H1 (cell line): ENCODE measurements around the gene BAIAP2. TPM values are rescaled to one million over a fixed set of nuclear protein-coding genes. Genes with fewer than 3 reads are reported as not detected.

Experiments used
- CTCF ChIA-PET: fragments of 300-600 bp; sonication (Branson Sonifier 250); formaldehyde crosslinking; loops from one replicate; lab custom pipeline; 2021; ENCODE audit not compliant: partially characterized antibody; lab: Charles Lee
- POLR2A ChIA-PET: fragments of 300-600 bp; sonication (Branson Sonifier 250); formaldehyde crosslinking; loops from one replicate; lab custom pipeline; 2021; ENCODE audit warnings: inconsistent platforms; ENCODE audit not compliant: partially characterized antibody; lab: Charles Lee
- DNase-seq, 2 experiments: peaks; one replicate each; pipeline versions ENCODE4 v3.0.0 to v3.0.0-alpha.2; 2010 to 2022; ENCODE audit warnings: low spot score in 2 of 2, low read depth in 1 of 2, mixed read lengths in 1 of 2
- FAIRE-seq: peaks from 2 replicates; lab custom pipeline; 2011; peaks lifted over from hg19 to GRCh38; lab: Jason Lieb, UNC
- H2AFZ ChIP-seq: 2 replicates; pipeline ENCODE4 v1.8.1; 2012; ENCODE audit warnings: low read length, inconsistent platforms
- H2AK5ac ChIP-seq: 2 replicates; pipeline ENCODE4 v1.6.1; 2013; ENCODE audit warnings: low read depth, low read length
- H2BK120ac ChIP-seq: replicated peaks from 2 replicates; pipeline ENCODE3; 2013; ENCODE audit warnings: low read depth, low read length, inconsistent platforms
- H2BK12ac ChIP-seq: 2 replicates; pipeline ENCODE4 v1.6.1; 2013; ENCODE audit warnings: low read depth, low read length
- H2BK15ac ChIP-seq: 2 replicates; pipeline ENCODE4 v1.6.1; 2013; ENCODE audit warnings: low read length
- H2BK20ac ChIP-seq: 2 replicates; pipeline ENCODE4 v1.6.1; 2013; ENCODE audit warnings: low read length
- H2BK5ac ChIP-seq: 2 replicates; pipeline ENCODE4 v1.6.1; 2013; ENCODE audit warnings: low read depth, low read length
- H3K14ac ChIP-seq: 2 replicates; pipeline ENCODE4 v1.6.1; 2013; ENCODE audit warnings: inconsistent platforms; ENCODE audit not compliant: insufficient read length
- H3K18ac ChIP-seq: 2 replicates; pipeline ENCODE4 v1.6.1; 2013; ENCODE audit warnings: low read length; ENCODE audit errors: extremely low read depth
- H3K23ac ChIP-seq: 2 replicates; pipeline ENCODE4 v1.6.1; 2013; ENCODE audit warnings: inconsistent platforms; ENCODE audit not compliant: insufficient read length
- H3K23me2 ChIP-seq: 2 replicates; pipeline ENCODE4 v1.6.1; 2013; ENCODE audit warnings: low read depth, low read length
- H3K27ac ChIP-seq: 2 replicates; pipeline ENCODE4 v1.6.1; 2011; ENCODE audit warnings: low read depth, low read length, inconsistent platforms
- H3K27me3 ChIP-seq, 4 experiments: replicated peaks in 1 of 4; 1 replicate in 1 of 4; 2 replicates in 3 of 4; pipeline versions ENCODE4 v1.6.1 to v1.8.1; 2011 to 2013; ENCODE audit warnings: low read length in 3 of 4, mild to moderate bottlenecking in 3 of 4, inconsistent platforms in 2 of 4, mixed read lengths in 2 of 4, moderate library complexity in 1 of 4; ENCODE audit not compliant: control insufficient read depth in 3 of 4, insufficient read depth in 3 of 4; ENCODE audit errors: extremely low read depth in 1 of 4
- H3K36me3 ChIP-seq, 4 experiments: 2 replicates each; pipeline versions ENCODE4 v1.6.1 to v1.8.1; 2011 to 2013; ENCODE audit warnings: mild to moderate bottlenecking in 4 of 4, low read length in 3 of 4, moderate library complexity in 2 of 4, control low read depth in 1 of 4, inconsistent platforms in 1 of 4; ENCODE audit not compliant: insufficient read depth in 4 of 4, control insufficient read depth in 2 of 4
- H3K4ac ChIP-seq: replicated peaks from 2 replicates; pipeline ENCODE3; 2013; ENCODE audit warnings: low read length, low read depth, mixed read lengths, inconsistent platforms; ENCODE audit not compliant: insufficient read length
- H3K4me1 ChIP-seq, 4 experiments: replicated peaks in 1 of 4; 1 replicate in 1 of 4; 2 replicates in 3 of 4; pipeline versions ENCODE4 v1.6.1 to v1.8.1; 2011 to 2013; ENCODE audit warnings: low read length in 3 of 4, inconsistent platforms in 2 of 4, mixed read lengths in 1 of 4; ENCODE audit not compliant: insufficient read depth in 4 of 4, control insufficient read depth in 3 of 4
- H3K4me2 ChIP-seq, 2 experiments: 2 replicates each; pipeline versions ENCODE4 v1.6.1 to v1.8.1; 2011 to 2013; ENCODE audit warnings: low read depth in 2 of 2, low read length in 2 of 2, control low read depth in 1 of 2, inconsistent platforms in 1 of 2, mild to moderate bottlenecking in 1 of 2; ENCODE audit not compliant: insufficient read depth in 1 of 2
- H3K4me3 ChIP-seq, 4 experiments: fragments of 200-600, 300-600 bp in 1 of 4; sonication (generic), shearing (Covaris generic), sonication (Bioruptor Twin) in 1 of 4; 2 replicates each; pipeline versions ENCODE4 v1.5.1 to v1.8.1; 2011 to 2016; ENCODE audit warnings: low read length in 4 of 4, low read depth in 3 of 4, control low read depth in 2 of 4, inconsistent platforms in 2 of 4, mild to moderate bottlenecking in 2 of 4, mixed read lengths in 1 of 4, moderate library complexity in 1 of 4; ENCODE audit not compliant: insufficient read depth in 2 of 4; ENCODE audit errors: extremely low read depth in 1 of 4
- H3K56ac ChIP-seq: replicated peaks from 2 replicates; pipeline ENCODE3; 2013; ENCODE audit warnings: low read depth, mild to moderate bottlenecking, mixed read lengths, low read length, inconsistent platforms; ENCODE audit not compliant: insufficient read length
- H3K79me1 ChIP-seq: 2 replicates; pipeline ENCODE4 v1.6.1; 2013; ENCODE audit warnings: low read depth, low read length, control low read depth
- H3K79me2 ChIP-seq, 2 experiments: 2 replicates each; pipeline versions ENCODE4 v1.6.1 to v1.8.1; 2012 to 2013; ENCODE audit warnings: low read length in 2 of 2, mild to moderate bottlenecking in 2 of 2, inconsistent platforms in 1 of 2; ENCODE audit not compliant: insufficient read depth in 2 of 2, control insufficient read depth in 1 of 2
- H3K9ac ChIP-seq, 4 experiments: replicated peaks in 1 of 4; 1 replicate in 1 of 4; 2 replicates in 3 of 4; pipeline versions ENCODE4 v1.6.1 to v1.8.1; 2011 to 2013; ENCODE audit warnings: low read depth in 3 of 4, low read length in 3 of 4, control low read depth in 2 of 4, mild to moderate bottlenecking in 2 of 4, moderate library complexity in 2 of 4, inconsistent platforms in 1 of 4; ENCODE audit errors: extremely low read depth in 1 of 4
- H3K9me3 ChIP-seq, 2 experiments: 2 replicates each; pipeline versions ENCODE4 v1.6.1 to v1.8.1; 2012 to 2013; ENCODE audit warnings: mild to moderate bottlenecking in 2 of 2, moderate library complexity in 2 of 2, control low read depth in 1 of 2, inconsistent platforms in 1 of 2, low read depth in 1 of 2, low read length in 1 of 2, mixed read lengths in 1 of 2; ENCODE audit not compliant: insufficient read depth in 2 of 2
- H4K20me1 ChIP-seq, 2 experiments: replicated peaks in 1 of 2; 2 replicates each; pipeline versions ENCODE3 to v1.8.1; 2011 to 2013; ENCODE audit warnings: inconsistent platforms in 2 of 2, low read length in 2 of 2, mild to moderate bottlenecking in 1 of 2; ENCODE audit not compliant: insufficient read depth in 2 of 2, control insufficient read depth in 1 of 2
- H4K5ac ChIP-seq: 2 replicates; pipeline ENCODE4 v1.6.1; 2013; ENCODE audit warnings: low read length, low read depth, mixed read lengths, inconsistent platforms; ENCODE audit not compliant: insufficient read length
- H4K8ac ChIP-seq: 2 replicates; pipeline ENCODE4 v1.8.0; 2013; ENCODE audit warnings: mild to moderate bottlenecking, moderate library complexity, low read length, inconsistent platforms; ENCODE audit not compliant: insufficient read depth; ENCODE audit errors: extremely low read depth
- H4K91ac ChIP-seq: replicated peaks from 2 replicates; pipeline ENCODE3; 2013; ENCODE audit warnings: low read length, mixed read lengths, inconsistent platforms; ENCODE audit not compliant: insufficient read length
- CHD1 ChIP-seq: IDR thresholded peaks from 2 replicates; pipeline ENCODE4 v1.6.1; 2012; ENCODE audit warnings: low read depth, low read length, improper control_type of control experiment
- CREB1 ChIP-seq: IDR thresholded peaks from 2 replicates; pipeline ENCODE4 v1.6.1; 2012; ENCODE audit warnings: inconsistent platforms
- FOSL1 ChIP-seq: IDR thresholded peaks from 2 replicates; pipeline ENCODE4 v1.6.1; 2011; ENCODE audit warnings: mild to moderate bottlenecking, low read depth, low read length, moderate library complexity; ENCODE audit not compliant: insufficient read depth
- KDM1A ChIP-seq: fragments of 200-600, 300-600 bp; sonication (generic); IDR thresholded peaks from 2 replicates; pipeline ENCODE4 v1.7.1; 2016; ENCODE audit warnings: mild to moderate bottlenecking, low read length, borderline replicate concordance
- KDM4A ChIP-seq: IDR thresholded peaks from one replicate; pipeline ENCODE4 v1.7.1; 2012; ENCODE audit warnings: low read depth, mild to moderate bottlenecking, moderate library complexity, low read length, inconsistent platforms; ENCODE audit not compliant: severe bottlenecking
- MAFK ChIP-seq: IDR thresholded peaks from 2 replicates; pipeline ENCODE4 v1.6.1; 2012; ENCODE audit warnings: low read depth, mild to moderate bottlenecking, improper control_type of control experiment, low read length
- NANOG ChIP-seq: IDR thresholded peaks from 2 replicates; pipeline ENCODE4 v1.6.1; 2011; ENCODE audit warnings: low read length, low read depth, mild to moderate bottlenecking, inconsistent platforms; ENCODE audit not compliant: insufficient read depth, poor library complexity, severe bottlenecking
- NRF1 ChIP-seq: IDR thresholded peaks from 2 replicates; pipeline ENCODE4 v1.6.1; 2011; ENCODE audit warnings: mild to moderate bottlenecking, low read depth, low read length, improper control_type of control experiment
- POLR2A ChIP-seq, 2 experiments: IDR thresholded peaks; 1 replicate in 1 of 2; 2 replicates in 1 of 2; pipeline ENCODE4 v1.6.1; 2011; ENCODE audit warnings: low read depth in 2 of 2, low read length in 2 of 2, mild to moderate bottlenecking in 2 of 2; ENCODE audit errors: control extremely low read depth in 1 of 2
- RAD21 ChIP-seq, 2 experiments: IDR thresholded peaks in 1 of 2; conservative IDR thresholded peaks in 1 of 2; 2 replicates each; pipeline ENCODE4 v1.6.1; 2011; ENCODE audit warnings: low read depth in 2 of 2, low read length in 2 of 2, improper control_type of control experiment in 1 of 2, inconsistent platforms in 1 of 2, mild to moderate bottlenecking in 1 of 2, moderate library complexity in 1 of 2
- SIRT6 ChIP-seq: IDR thresholded peaks from one replicate; pipeline ENCODE4 v1.7.1; 2012; ENCODE audit warnings: low read length, inconsistent platforms
- TAF7 ChIP-seq: optimal IDR thresholded peaks from 2 replicates; pipeline ENCODE3; 2011; ENCODE audit warnings: low read depth, mild to moderate bottlenecking, inconsistent platforms, low read length, moderate library complexity, borderline replicate concordance
- TCF12 ChIP-seq: IDR thresholded peaks from 2 replicates; pipeline ENCODE4 v1.6.1; 2011; ENCODE audit warnings: low read depth, mild to moderate bottlenecking, low read length
- WGBS, 2 experiments: shearing (Covaris generic) in 1 of 2; methylation state at CpG; one replicate each; pipeline versions ENCODE4 v1.1.6 to v1.1.7; 2013 to 2015; ENCODE audit warnings: low lambda C conversion rate in 2 of 2, mixed read lengths in 2 of 2, inconsistent platforms in 1 of 2, low coverage in 1 of 2, missing lambda C conversion rate in 1 of 2; ENCODE audit not compliant: insufficient replicate concordance in 2 of 2, insufficient coverage in 1 of 2, insufficient read length in 1 of 2; ENCODE audit errors: extremely low coverage in 1 of 2, missing lambda C conversion rate in 1 of 2; 5-methylcytosine and 5-hydroxymethylcytosine counted together
- polyA plus RNA-seq, 7 experiments: library from polyadenylated mRNA; depleted of rRNA in 3 of 7; stranded (reverse) in 5 of 7; unstranded in 2 of 7; fragments of >200 nt in 5 of 7; fragments of 200-250 nt in 2 of 7; gene quantifications; 1 replicate in 5 of 7; 2 replicates in 1 of 7; 4 replicates in 1 of 7; pipeline versions ENCODE4 v1.2.1 to v1.2.3, GENCODE V29; 2011 to 2013; ENCODE audit warnings: missing spikeins in 2 of 7, mixed read lengths in 2 of 7
- total RNA-seq: library from RNA; stranded (reverse); fragmentation: NEBNext Ultra II Directional; extraction: Animal tissue kit (Norgen Biotek cat#: 25700); gene quantifications from 2 replicates; pipeline ENCODE4 v1.2.1, GENCODE V29; 2021
- TF ChIP-seq, protein P1 (sequence below): IDR thresholded peaks from 2 replicates; pipeline ENCODE4 v1.6.1; 2011; ENCODE audit warnings: low read depth, mild to moderate bottlenecking, low read length; ENCODE audit not compliant: insufficient read depth

BAIAP2 gene
- total and polyA plus RNA-seq, 2 of the 8 experiments (the other 6 are each of a cell fraction or from before 2014, with no cell fraction given), result 10.0 to 22.8 TPM

DNA sequence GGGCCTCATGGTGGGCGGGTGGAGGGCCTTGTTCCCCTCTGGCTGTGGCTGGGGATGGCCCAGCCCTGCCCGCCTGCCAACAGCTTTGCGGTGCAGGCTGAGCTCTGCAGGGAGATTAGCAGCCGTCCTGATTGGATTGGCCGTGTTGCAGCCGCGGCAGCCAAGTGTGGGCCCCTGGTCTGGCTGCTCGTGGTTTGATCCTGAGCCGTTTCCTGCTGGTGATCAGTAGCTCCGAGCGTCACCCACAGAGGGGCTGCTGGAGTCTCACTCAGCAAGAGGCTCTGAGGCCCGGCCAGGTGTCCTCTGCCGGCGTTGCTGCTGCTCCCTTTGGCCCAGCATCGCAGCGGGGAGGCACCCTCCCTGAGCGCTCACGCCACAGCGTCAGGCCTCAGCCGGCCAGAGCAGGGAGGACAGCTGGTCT, 32.5 kb downstream of the BAIAP2 start:
- no peak overlapping the region for H3K4ac ChIP-seq
- no peaks in the 10 kb centered on the region for H3K27me3 ChIP-seq
- CTCF ChIA-PET, result interaction anchor here (0.7 to 1.7 kb wide), 4 partner anchors 10 to 35 kb away, joined by 3 to 5 read pairs (median 4); no protein-coding TSS in a partner anchor
- H2BK15ac ChIP-seq, result no peak overlapping the region
- DNase-seq (no peak), FAIRE-seq (no peak)
- H2BK5ac ChIP-seq, result no peak overlapping the region
- H4K20me1 ChIP-seq, result peaks cover 2 to 4% of the 10 kb centered on the region in 2 experiments
- no peak overlapping the region for H3K4me2 ChIP-seq
- no peaks in the 10 kb centered on the region for H3K36me3 ChIP-seq
- no peaks in the 10 kb centered on the region for H3K23me2 ChIP-seq
- no peak overlapping the region for H3K4me3 ChIP-seq
- H4K8ac ChIP-seq, result no peak overlapping the region
- H3K18ac ChIP-seq, result no peak overlapping the region
- H2BK20ac ChIP-seq, result no peak overlapping the region
- peaks cover 7% of the 10 kb centered on the region; the same call in 1 of the 2 replicates for H3K79me1 ChIP-seq
- no peaks in the 10 kb centered on the region for H3K79me2 ChIP-seq
- H4K91ac ChIP-seq, result no peak overlapping the region
- no peak overlapping the region for H3K9ac ChIP-seq
- H2BK12ac ChIP-seq, result no peak overlapping the region
- H2BK120ac ChIP-seq, result no peak overlapping the region
- H3K56ac ChIP-seq, result no peak overlapping the region
- no peak overlapping the region for H2AK5ac ChIP-seq
- WGBS, 2 experiments, result 96% methylated on average over 11 of the region's 20 CpGs; no CpG with 5 or more reads in 1 of the 2 experiments
- no peak overlapping the region for H3K23ac ChIP-seq
- no peak overlapping the region for H3K27ac ChIP-seq
- peaks cover 0 to 12% (median 5%) of the 10 kb centered on the region in 4 experiments; a peak in 4 of 7 replicates for H3K4me1 ChIP-seq
- no peak overlapping the region for H3K14ac ChIP-seq
- no peak overlapping the region for H2AFZ ChIP-seq
- POLR2A ChIA-PET, result interaction anchor here (1.4 kb wide), 1 partner anchor 32 kb away, joined by 4 read pairs; the partner anchor contains the start of gene BAIAP2
- H3K9me3 ChIP-seq, result no peaks in the 10 kb centered on the region
- H4K5ac ChIP-seq, result no peak overlapping the region
- no peak for TF ChIP-seq NRF1
- no peak for TF ChIP-seq MAFK
- TF ChIP-seq TCF12, result no peak
- TF ChIP-seq KDM4A, result no peak
- TF ChIP-seq CHD1, result no peak
- TF ChIP-seq NANOG, result no peak
- TF ChIP-seq FOSL1, result no peak
- TF ChIP-seq POLR2A (IDR thresholded peaks at IDR 0.05; ENCODE audit: control extremely low read depth in 1 of 2, low read depth in 2 of 2, low read length in 2 of 2), result no peak
- TF ChIP-seq RAD21 (IDR thresholded peaks at IDR 0.05 in 1 of 2, conservative IDR thresholded peaks at IDR 0.05 in 1 of 2; ENCODE audit: low read depth in 2 of 2, low read length in 2 of 2), result no peak
- TF ChIP-seq, protein P1, sequence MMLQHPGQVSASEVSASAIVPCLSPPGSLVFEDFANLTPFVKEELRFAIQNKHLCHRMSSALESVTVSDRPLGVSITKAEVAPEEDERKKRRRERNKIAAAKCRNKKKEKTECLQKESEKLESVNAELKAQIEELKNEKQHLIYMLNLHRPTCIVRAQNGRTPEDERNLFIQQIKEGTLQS, result no peak
- TF ChIP-seq CREB1, result no peak
- no peak for TF ChIP-seq TAF7
- no peak for TF ChIP-seq KDM1A
- no peak for TF ChIP-seq SIRT6
